Measurements from ENCODE around the gene ITGB2.

The ITGB2 gene

DNA sequence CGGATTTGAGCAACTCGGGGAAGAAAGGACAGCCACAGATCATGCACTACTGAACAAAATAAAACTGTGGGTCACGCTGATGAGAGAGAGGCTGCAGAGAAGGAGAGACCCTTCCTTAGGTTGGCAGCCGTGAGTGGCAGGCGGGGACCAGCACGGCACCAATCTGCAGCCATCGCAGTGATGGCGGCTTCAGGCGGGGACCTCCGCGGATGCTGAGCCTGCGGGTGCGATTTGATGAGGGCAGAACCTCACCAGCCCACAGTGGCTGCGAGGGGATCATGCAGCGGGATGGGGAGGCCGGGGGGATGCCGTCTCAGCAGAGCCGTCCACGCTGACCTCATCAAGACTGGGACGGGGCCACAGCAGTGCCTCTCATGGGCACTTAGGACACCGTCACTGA lies 11.8 kb downstream of the ITGB2 start:
- no peak for DNase-seq

DNA sequence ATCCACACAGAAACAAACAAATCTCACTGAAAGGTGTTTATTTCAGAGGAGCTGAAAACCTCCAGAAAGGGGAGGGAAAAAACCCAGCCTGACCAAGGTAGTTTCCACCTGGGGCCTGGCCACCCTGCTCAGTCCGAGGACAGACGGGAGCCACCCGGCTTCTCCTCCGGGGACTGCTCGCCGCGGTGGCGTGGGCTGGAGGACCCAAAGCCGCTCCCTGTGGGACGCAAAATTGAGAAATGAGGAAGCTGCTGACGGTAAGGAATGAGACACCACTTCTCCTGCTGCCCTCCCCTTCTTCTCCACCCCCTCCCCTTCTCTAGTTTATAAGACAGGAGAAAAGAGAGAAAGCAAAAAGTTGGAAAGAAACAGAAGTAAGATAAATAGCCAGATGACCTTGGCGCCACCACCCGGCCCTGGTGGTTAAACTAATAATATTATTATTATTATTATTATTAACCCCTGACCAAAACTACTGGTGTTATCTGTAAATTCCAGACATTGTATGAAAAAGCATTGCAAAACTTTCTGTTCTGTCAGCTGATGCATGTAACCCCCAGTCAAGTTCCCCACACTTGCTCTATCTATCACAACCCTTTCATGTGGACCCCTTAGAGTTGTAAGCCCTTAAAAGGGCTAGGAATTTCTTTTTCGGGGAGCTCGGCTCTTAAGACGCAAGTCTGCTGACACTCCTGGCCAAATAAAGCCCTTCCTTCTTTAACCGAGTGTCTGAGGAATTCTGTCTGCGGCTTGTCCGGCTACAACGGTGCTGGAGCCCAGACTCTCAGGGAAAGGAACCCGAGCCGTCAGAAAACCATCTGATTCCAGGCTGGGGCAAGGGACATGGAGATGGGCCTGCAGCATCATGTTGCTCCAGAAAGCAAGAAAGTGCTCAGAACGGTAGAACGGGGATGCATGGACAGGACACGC lies 12.5 kb downstream of the ITGB2 start:
- no peak for DNase-seq

DNA sequence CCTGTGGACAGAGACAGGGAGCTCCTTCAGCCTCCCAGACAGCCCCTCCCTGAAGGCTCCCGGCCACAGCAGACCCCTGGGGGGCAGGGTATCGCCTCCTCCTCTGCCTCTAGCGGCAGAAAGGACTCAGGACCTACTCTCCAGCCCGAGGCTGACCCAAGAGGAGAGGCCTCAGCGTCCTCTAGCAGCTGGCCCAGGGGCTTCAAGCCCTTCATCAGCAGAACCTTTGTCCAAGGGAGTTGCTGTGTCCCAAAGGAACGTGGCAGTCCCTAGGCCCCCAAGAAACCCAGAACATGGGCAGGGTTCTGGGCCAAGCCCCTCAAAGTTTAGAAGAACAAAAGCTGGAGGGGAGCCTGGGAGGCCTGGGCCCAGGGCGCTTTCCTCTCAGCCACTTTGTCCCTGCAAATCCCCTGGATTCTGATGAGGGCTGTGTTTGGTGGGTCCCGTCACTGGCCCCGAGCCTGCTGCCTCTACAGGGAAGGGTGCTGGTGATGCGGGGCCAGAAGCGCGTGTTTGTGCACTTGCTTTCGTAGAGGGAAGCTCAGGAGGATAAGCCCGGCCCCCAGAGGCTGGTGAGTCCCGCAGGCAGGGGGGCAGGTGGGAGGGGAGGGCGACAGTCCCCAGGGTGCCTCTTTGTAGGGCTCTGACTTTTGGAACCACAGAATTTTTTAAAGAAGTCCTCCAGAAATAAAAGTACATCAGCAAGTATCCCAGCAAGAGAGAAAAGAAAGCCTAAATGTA lies 13.3 kb downstream of the ITGB2 start:
- no peak for DNase-seq

DNA sequence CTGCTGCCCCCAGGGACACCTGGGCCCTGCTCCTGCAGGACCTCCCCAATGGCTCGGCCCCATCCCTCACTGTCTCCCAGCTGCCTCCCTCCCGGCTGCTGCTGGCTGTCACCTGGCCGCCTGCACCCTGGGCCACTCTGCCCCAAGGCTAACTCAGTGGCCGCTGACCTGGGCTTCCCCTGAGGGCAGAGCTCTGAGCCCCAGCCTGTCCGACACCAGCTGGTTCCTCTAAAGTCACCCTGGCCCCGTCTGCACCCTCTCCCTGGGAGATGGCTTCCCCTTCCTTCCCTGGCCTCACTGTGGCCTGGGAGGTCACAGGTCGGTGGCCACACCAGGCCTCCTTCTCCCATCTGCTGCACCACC lies 15.0 kb downstream of the ITGB2 start:
- DNase-seq = no peak

DNA sequence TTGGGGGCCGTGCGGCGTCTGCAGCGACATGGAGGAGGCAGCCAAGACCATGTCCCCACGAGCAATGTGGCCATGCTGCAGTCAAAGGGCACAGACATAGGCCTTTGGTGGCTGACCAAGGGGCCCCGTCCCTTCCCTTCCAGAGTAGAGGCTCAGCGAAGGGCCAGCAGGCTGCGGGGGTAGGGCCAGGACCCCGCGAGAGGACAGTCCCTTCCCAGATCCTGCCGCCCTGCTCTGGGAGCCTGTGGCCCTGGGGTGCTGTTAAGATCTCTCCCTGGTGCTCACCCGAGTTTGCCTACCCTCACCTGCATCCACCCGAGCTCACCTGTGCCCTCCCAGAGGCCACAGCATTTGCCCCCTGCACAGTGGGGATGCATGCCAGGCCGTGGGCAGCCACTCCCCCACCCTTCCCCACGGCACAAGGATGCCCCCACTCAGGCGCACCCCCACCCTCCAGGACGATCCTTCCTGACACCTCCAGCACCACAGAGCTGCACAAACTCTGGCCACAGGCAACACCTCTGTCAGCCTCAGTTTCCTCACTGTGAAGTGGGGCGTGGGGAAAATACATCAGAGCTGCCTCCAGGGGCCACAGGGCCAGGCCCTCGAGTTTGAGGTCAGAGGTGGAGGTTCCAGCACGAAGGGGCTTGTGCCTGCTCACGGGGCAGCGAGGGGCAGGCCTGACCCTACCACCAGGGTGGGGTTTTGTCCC lies 15.5 kb downstream of the ITGB2 start:
- no peak for DNase-seq

DNA sequence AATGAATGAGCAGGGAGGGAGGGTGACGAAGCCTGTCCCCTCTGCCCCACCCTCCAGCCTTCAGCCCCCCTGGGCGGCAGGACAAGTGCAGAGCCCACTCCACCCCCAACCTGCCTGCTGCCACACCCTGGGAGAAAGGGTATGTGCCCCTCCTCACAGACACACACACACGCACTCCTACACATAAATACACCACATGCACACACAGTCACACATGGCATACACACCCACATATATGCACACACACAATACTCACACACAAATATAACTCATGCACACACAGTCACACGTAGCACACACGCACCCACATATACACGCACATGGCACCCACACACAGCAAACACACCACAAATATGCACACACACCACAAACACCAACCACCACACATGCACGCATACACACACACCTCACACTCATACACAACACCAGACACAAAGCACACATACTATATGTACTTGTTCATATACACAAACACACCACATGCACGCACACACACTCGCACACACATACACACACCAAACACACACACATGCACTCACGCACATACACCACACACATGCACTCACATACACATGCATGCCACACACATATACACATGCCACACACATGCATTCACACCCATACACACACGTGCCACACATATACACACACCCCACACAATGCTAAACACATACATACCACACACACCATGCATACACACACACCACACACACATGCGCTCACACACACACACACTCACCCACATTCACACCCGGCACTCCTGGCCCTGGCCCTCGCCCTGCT lies 16.4 kb downstream of the ITGB2 start:
- DNase-seq = no peak

DNA sequence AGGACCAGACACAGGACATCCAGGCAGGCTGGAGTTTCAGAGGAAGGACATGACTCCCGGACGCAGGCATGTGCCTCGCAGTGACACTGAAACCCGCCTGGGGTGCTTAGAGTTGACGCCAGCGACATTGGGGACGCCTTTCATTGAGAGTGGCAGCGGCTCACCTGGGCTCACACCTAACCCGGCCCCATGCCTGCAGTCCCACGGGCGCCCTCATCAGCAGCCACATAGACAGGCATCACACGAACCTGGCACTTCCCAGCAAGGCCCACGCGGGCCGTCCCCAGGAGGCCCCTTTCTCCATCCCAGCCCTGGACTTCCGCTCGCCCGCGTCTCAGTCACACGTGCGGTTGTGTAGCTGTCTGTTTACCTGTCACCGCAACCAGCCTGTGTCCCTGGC lies 17.0 kb downstream of the ITGB2 start:
- DNase-seq = no peak

DNA sequence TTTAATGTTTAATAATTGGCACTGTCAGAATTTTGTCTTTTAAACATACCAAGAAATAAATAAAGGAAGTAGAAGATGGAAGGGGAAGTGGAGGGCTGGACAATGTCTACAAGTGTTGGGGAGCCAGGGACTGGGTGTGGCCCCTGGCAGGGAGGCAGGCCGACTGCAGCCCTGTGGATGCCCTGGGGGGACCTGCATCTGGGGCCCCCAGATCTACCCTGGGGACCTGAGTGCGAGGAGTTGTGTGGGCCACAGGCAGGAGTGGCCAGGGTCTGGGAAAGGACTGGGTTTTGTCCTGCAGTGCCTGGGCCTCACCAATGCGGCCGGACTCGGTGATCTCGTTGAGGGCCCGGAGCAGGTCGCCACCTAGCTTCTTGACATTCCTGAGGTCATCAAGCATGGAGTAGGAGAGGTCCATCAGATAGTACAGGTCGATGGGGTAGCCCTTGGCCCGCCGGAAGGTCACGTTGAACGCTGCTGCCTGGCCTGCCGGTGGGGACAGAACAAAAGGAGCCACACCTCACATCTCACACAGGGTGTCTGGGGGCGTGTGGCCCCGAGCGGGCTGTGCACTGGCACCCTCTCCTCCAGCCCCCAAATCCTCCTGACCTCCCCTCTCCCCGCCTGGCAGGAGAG lies 17.5 kb downstream of the ITGB2 start:
- no peak for DNase-seq

DNA sequence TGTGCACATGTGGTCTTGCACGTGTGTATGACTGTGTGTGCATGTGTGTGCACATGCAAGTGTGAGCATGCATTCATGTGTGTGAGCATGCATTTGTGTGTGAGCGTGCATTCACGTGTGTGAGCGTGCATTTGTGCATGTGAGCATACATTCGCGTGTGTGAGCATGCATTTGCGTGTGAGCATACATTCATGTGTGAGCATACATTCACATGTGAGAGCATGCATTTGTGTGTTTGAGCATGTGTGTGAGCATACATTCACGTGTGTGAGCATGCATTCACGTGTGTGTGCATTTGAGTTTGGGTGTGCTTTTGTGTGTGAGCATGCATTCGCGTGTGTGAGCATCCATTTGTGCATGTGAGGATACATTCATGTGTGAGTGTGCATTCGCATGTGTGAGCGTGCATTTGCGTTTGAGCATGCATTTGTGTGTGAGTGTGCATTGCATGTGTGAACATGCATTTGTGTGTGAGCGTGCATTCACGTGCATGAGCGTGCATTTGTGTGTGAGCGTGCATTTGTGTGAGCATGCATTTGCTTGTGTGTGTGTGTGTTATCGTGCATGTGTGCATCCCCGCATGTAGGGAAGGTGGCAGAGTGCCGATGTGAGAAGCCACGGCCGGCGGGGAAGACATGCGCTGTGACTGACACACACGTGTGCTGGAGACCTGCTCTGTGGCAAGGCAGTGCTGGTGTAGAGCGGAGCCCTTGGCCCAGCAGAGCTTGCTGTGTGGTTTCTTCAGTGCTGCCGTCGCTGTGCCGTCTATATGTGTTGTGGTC lies 18.2 kb downstream of the ITGB2 start:
- DNase-seq = no peak

DNA sequence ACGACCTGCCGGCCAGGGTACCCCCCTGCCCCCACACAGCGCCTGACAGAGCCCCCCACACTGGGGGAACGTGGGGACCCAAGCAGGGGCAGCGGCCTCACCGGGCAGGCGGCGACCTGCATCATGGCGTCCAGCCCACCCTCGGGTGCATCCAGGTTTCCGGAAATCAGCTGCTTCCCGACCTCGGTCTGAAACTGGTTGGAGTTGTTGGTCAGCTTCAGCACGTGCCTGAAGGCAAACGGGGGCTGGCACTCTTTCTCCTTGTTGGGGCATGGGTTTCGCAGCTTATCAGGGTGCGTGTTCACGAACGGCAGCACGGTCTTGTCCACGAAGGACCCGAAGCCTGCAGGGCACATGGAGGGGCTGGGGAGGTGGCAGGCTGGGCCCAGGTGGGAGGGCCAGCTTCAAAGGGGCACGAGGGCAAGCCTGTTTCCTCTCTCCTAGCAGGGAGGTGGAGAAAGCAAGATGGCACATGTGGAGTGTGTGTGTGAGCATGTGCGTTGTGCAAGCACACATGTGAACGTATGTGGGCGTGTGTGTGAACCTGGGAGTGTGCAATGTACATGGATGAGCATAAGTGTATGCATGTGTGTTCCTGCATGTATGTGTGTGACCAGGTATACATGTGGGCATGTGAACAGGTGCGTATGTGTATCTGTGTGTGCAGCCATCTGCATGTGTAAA lies 19.2 kb downstream of the ITGB2 start:
- DNase-seq = no peak

DNA sequence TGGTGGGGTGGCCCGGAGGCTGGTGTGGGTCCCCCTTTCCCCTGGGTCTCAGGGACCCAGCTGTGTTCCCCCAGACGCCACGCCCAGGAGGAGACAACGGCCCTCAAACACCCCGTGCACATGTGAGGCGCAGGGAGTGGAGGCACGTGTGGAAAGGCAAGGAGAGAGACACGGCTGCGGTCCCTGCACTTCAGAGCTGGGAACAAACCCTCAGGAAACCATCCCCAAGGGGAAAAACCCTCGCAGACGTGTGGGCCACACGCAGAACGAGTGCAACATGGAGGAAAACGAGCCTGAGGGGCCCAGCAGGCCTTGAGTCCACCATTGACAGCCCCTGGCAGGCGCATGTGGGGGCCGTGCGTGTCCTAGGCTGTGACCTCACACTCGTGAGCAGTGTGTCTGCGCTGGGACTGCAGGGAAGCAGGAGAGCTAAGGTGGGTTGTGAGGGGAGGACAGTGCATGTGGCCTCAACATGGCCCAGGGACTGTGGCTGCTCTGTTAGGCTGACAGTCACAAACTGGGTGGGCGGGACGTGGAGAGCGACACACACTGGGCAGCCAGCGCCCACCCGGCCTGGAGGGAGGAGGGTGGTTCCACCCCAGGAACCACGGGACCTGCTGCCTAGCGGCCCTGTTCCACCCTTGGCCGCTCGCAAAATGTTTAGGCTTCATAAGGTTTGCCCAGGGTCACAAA lies 20.0 kb downstream of the ITGB2 start:
- DNase-seq = no peak

DNA sequence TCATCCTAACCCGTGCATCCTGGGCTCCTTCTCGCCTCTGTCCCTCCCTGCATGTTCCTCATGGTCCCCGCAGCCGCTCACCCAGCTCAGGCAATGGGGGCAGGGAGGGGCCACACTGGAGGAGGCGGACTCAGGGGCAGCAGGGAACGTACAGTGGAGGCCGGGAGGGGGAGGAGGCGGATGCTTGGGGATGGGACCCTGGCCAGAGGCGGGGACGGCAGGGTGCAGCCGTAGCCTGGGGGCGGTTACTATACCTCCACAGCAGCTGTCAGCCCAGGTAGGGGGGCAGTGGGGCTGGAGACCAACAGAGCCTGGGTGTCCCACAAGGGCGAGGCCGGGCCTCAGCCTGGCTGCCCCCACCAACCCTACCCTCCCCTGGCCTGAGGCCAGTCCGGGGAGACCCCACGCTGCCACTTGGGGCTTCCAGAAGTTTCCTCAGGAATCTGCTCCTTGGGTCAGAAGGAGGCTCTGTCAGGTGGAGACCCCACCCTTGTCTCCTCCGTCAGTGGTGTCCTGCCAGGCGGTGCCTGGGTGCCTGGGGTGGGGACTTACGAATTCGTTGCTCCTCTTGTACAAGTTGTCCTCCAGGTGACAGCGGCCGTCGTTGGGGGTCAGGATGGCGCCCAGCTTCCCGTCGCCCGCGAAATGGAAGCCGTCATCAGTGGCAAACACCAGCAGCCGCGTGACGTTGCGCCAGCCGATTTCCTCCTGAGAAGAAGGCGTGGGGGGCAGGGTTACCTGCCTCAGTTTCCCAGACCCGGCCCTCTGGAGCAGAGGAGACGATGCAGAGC lies 20.7 kb downstream of the ITGB2 start:
- DNase-seq = no peak

DNA sequence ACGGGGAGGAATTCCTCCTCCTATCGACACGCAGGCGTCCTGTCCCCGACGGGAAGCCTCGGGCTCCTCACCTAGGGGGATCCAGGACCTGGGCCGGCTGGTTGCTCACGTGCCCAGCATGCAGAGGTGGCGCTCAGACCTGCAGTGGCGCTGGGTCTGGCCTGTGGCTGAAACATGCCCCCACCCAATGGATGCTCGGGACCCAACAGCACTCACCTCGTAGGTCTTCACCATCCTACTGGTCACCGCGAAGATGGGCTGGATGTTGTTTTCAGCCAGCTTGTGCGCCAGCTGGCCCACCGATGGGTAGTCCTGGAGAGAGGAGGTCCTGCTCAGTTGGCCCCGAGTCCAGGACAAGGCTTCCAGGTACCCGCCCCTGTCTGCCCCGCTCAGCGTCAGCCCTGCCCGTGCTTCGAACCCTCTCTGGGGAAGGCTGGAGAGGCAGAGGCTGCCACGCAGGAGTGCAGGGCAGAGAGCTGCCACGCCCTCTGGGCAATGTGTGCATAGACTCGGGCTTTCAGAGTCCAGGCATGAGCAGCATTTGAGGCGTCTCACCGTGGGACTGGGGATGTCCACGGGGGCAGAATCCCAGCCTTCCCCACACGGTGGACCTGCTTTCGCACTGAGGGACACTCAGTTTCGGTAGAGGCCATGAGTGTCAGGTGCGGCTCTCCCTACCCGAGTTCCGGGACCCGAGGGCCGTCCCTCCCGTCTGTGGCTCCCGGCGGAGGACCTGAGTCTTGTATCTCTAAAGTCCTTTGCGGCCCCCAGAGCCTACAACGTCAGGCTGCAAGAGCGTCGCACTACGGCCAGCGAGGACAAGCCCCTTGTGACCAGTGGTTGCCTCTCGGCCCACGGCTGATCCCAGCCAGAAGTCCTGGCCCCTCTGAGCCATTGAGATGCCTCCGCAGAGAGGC lies 21.6 kb downstream of the ITGB2 start:
- DNase-seq = no peak

DNA sequence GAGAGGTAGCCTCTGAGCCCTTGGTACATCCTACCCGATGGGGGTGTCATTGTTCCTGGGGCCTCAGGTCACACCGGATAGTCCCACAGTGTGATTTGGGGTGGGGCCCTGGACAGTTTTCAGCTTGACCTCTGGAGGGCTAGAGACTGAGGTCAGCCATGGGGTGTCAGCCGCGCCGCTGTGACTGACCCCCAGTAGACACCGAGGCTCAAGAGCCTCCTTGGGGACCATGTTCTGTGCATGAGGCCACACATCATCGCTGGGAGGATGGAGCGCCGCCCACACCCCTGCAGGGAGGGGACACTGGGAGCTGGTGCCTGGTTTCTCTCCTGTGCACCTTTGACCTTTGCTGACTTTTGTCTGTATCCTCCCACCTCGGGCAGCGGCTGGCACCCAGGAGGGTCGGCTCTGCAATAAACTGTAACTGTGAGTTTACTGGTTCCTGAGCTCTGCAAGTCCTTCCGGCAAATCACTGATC lies 22.6 kb downstream of the ITGB2 start:
- DNase-seq = no peak

DNA sequence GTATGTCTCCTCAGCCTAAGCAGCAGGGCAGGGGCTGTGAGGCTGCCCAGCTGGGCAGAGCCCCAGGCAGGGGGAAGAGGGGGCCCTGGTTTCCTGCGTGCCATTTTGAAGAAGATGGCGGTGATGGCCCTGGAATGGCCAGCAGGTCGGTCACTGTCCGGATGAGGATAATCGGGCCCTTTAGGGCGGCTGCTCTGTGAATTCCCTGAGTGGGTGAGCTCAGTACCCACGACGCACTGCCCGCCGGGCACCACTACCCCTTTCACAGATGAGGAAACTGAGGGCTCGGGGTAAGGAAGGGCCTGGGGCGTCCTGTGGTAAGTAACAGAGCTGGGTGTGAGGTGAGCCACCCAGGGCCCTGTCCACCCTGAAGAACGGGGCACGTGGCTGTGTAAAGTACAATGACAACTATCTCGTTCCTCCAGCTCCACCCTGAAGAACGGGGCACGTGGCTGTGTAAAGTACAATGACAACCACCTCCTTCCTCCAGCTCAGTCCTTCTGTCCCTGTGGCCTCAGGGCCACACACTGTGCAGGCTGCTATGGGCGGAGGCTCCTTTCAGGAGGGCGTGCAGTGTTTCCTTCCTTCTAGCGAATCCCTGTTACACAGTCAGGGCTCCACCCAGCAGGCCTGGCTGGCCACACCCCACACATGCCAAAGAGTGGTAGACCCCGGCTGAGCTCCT lies 23.2 kb downstream of the ITGB2 start:
- no peak for DNase-seq

DNA sequence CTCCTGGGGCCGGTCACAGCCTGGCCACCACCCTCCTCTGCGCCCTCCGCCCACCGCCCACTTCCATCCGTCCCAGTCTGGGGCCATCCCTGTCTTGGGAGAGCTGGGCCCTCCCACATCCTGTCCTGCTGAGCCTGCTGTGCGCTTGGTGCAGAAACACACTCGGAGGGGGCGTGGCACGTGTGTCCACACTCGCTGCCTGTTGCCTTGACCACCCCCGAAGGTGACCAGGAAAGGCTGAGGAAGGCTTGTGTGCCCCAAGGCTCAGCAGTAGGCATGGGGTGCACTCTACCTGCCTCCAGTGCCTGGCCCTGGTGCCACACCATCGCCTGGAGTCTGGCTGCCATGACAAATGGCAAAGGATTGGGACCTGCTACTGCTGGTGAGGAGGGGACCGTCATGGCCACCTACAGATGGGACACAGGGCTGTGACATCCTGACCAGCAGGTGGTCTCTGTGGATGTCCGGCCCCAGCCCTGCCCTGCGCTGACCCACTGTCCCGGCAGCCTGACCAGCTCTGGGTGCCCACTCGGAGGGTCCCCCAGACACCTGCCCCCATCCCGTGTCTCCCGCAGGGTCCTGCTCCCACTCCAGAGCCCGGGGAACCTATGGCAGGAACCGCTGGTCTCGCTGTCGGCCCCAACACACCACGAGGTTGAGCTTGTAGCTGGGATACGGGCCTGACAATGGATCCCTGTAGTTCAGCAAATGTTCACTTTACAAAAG lies 24.0 kb downstream of the ITGB2 start:
- no peak for DNase-seq

DNA sequence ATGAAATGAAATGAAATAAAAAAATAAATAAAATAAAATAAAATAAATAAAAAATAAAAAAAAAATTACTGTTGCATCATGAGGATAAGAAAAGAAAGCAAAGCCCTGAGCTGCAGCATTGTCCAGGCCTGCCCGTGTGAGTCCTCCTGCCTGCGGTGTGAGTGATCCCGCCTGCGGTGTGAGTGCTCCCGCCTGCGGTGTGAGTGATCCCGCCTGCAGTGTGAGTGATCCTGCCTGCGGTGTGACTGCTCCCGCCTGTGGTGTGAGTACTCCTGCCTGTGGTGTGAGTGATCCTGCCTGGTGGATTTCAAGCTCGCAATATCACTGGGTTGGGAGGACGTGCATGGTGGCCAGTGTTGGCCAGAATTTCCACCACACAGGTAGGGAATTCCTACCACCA lies 24.8 kb downstream of the ITGB2 start:
- DNase-seq = no peak
